ENCODE data around the gene UPF2.

GRCh38 chr10:12061124-12061523 lies 18.5 kb upstream of the UPF2 start:
- TF ChIP-seq GATA3 (IDR thresholded peaks at IDR 0.05; ENCODE audit: low read depth, low read length): no peak
- TF ChIP-seq GATA2 (IDR thresholded peaks at IDR 0.05; ENCODE audit: low read depth, low read length): no peak

Measured in SH-SY5Y (cell line).